HUES6 (cell line): ENCODE measurements around the gene RBM10.

Experiments used
- H3K27ac ChIP-seq: 2 replicates; pipeline ENCODE4 v1.7.0; 2013; ENCODE audit warnings: low read depth, mild to moderate bottlenecking, low read length, inconsistent platforms
- H3K27me3 ChIP-seq: 2 replicates; pipeline ENCODE4 v1.6.1; 2013; ENCODE audit warnings: low read length; ENCODE audit not compliant: control insufficient read depth, insufficient read depth
- H3K36me3 ChIP-seq: 2 replicates; pipeline ENCODE4 v1.6.1; 2013; ENCODE audit warnings: low read length; ENCODE audit not compliant: control insufficient read depth, insufficient read depth
- H3K4me1 ChIP-seq: 2 replicates; pipeline ENCODE4 v1.6.1; 2013; ENCODE audit warnings: low read length; ENCODE audit not compliant: control insufficient read depth, insufficient read depth
- H3K4me3 ChIP-seq: 2 replicates; pipeline ENCODE4 v1.5.1; 2013; ENCODE audit warnings: low read depth, low read length
- H3K9ac ChIP-seq: one replicate; pipeline ENCODE4 v1.6.1; 2013; ENCODE audit warnings: mild to moderate bottlenecking, low read length
- H3K9me3 ChIP-seq: 2 replicates; pipeline ENCODE4 v1.6.1; 2013; ENCODE audit warnings: low read depth, low read length; ENCODE audit not compliant: control insufficient read depth, insufficient read depth

The RBM10 gene

GRCh38 chrX:47223476-47224250 lies 78.6 kb downstream of the RBM10 start:
- Histone ChIP-seq H3K36me3 (peaks cover 81% of the 10 kb centered on the region), H3K9ac (no peak overlapping the region), H3K9me3 (no peaks in the 10 kb centered on the region), H3K4me3 (no peak overlapping the region), H3K27me3 (no peaks in the 10 kb centered on the region), H3K4me1 (peaks cover 14% of the 10 kb centered on the region; the same call in 1 of the 2 replicates), H3K27ac (no peak overlapping the region)

GRCh38 chrX:47224266-47224895 lies 79.4 kb downstream of the RBM10 start:
- Histone ChIP-seq H3K27ac (no peak overlapping the region), H3K9ac (no peak overlapping the region), H3K9me3 (no peaks in the 10 kb centered on the region), H3K4me3 (no peak overlapping the region), H3K27me3 (no peaks in the 10 kb centered on the region), H3K36me3 (peaks cover 86% of the 10 kb centered on the region), H3K4me1 (peaks cover 14% of the 10 kb centered on the region; the same call in 1 of the 2 replicates)

- Histone ChIP-seq H3K9me3 (no peaks in the 10 kb centered on the region), H3K4me3 (no peak overlapping the region), H3K9ac (no peak overlapping the region), H3K4me1 (peaks cover 10% of the 10 kb centered on the region; the same call in 1 of the 2 replicates), H3K36me3 (peaks cover 89% of the 10 kb centered on the region), H3K27me3 (no peaks in the 10 kb centered on the region), H3K27ac (no peak overlapping the region)
Observed at GRCh38 chrX:47224896-47225290, 79.9 kb downstream of the RBM10 start.

GRCh38 chrX:47226071-47226470 lies 81.0 kb downstream of the RBM10 start:
- H3K27ac ChIP-seq, result no peak overlapping the region
- peaks cover 84% of the 10 kb centered on the region for H3K36me3 ChIP-seq
- no peaks in the 10 kb centered on the region for H3K27me3 ChIP-seq
- no peaks in the 10 kb centered on the region for H3K4me1 ChIP-seq
- no peak overlapping the region for H3K9ac ChIP-seq
- no peaks in the 10 kb centered on the region for H3K9me3 ChIP-seq
- no peak overlapping the region for H3K4me3 ChIP-seq

GRCh38 chrX:47226531-47227333 lies 81.7 kb downstream of the RBM10 start:
- no peak overlapping the region for H3K4me3 ChIP-seq
- H3K36me3 ChIP-seq, result peaks cover 78% of the 10 kb centered on the region
- H3K27ac ChIP-seq, result no peak overlapping the region
- H3K9ac ChIP-seq, result no peak overlapping the region
- H3K9me3 ChIP-seq, result no peaks in the 10 kb centered on the region
- H3K27me3 ChIP-seq, result no peaks in the 10 kb centered on the region
- H3K4me1 ChIP-seq, result no peaks in the 10 kb centered on the region

GRCh38 chrX:47227334-47227583 lies 82.2 kb downstream of the RBM10 start:
- no peak overlapping the region for H3K4me3 ChIP-seq
- no peak overlapping the region for H3K9ac ChIP-seq
- H3K27me3 ChIP-seq, result no peaks in the 10 kb centered on the region
- H3K27ac ChIP-seq, result no peak overlapping the region
- peaks cover 73% of the 10 kb centered on the region for H3K36me3 ChIP-seq
- no peaks in the 10 kb centered on the region for H3K9me3 ChIP-seq
- H3K4me1 ChIP-seq, result peaks cover under 1% of the 10 kb centered on the region

- Histone ChIP-seq H3K27me3 (no peaks in the 10 kb centered on the region), H3K9ac (no peak overlapping the region), H3K9me3 (no peaks in the 10 kb centered on the region), H3K4me3 (no peak overlapping the region), H3K36me3 (peaks cover 61% of the 10 kb centered on the region), H3K4me1 (peaks cover 5% of the 10 kb centered on the region), H3K27ac (no peak overlapping the region)
Observed at GRCh38 chrX:47228550-47229270, 83.7 kb downstream of the RBM10 start.

- H3K4me1 ChIP-seq, result peaks cover 5% of the 10 kb centered on the region
- no peak overlapping the region for H3K27ac ChIP-seq
- no peaks in the 10 kb centered on the region for H3K27me3 ChIP-seq
- H3K9ac ChIP-seq, result no peak overlapping the region
- no peak overlapping the region for H3K4me3 ChIP-seq
- no peaks in the 10 kb centered on the region for H3K9me3 ChIP-seq
- peaks cover 53% of the 10 kb centered on the region for H3K36me3 ChIP-seq
Observed at GRCh38 chrX:47229427-47229826, 84.4 kb downstream of the RBM10 start.

- Histone ChIP-seq H3K9ac (no peak overlapping the region), H3K4me3 (no peak overlapping the region), H3K9me3 (no peaks in the 10 kb centered on the region), H3K4me1 (peaks cover 8% of the 10 kb centered on the region), H3K36me3 (peaks cover 45% of the 10 kb centered on the region), H3K27me3 (no peaks in the 10 kb centered on the region), H3K27ac (no peak overlapping the region)
Observed at GRCh38 chrX:47230136-47230868, 85.3 kb downstream of the RBM10 start.

GRCh38 chrX:47231167-47231566 lies 86.1 kb downstream of the RBM10 start:
- H3K4me3 ChIP-seq, result no peak overlapping the region
- H3K9me3 ChIP-seq, result no peaks in the 10 kb centered on the region
- H3K36me3 ChIP-seq, result peaks cover 36% of the 10 kb centered on the region
- H3K27me3 ChIP-seq, result no peaks in the 10 kb centered on the region
- no peak overlapping the region for H3K27ac ChIP-seq
- H3K9ac ChIP-seq, result no peak overlapping the region
- peaks cover 11% of the 10 kb centered on the region for H3K4me1 ChIP-seq
